HCT116 (cell line): ENCODE data around the gene BRSK2. TPM values are rescaled to one million over a fixed set of nuclear protein-coding genes. Genes with fewer than 3 reads are reported as not detected.

Experiments
- ATAC-seq: fragments of 200-7000 bp; cut with Tn5 transposase; 2 replicates; pipeline ENCODE4 v1.9.1; 2020; ENCODE audit warnings: mild to moderate bottlenecking, moderate library complexity
- BruUV-seq: library from RNA; stranded (reverse); fragments of 400-500 nt; replicated peaks from 2 replicates; lab custom pipeline; 2021; lab: Mats Ljungman, UMichigan
- CTCF ChIA-PET: fragments of 300-600 bp; sonication (Branson Sonifier 250); formaldehyde crosslinking; loops from one replicate; lab custom pipeline; 2021; ENCODE audit warnings: antibody characterized with exemption; lab: Charles Lee
- POLR2A ChIA-PET: fragments of 300-600, 350-600 bp; sonication (Branson Sonifier 250); formaldehyde crosslinking; loops from one replicate; lab custom pipeline; 2021; ENCODE audit warnings: antibody characterized with exemption; lab: Charles Lee
- RAD21 ChIA-PET, 2 experiments: fragments of 300-600 bp; sonication (Branson Sonifier 250); formaldehyde crosslinking; loops; one replicate each; lab custom pipeline; 2023; ENCODE audit warnings: low total read pairs in 2 of 2; ENCODE audit not compliant: uncharacterized antibody in 2 of 2, unreplicated experiment in 2 of 2, low non-redundant PET in 1 of 2; lab: Charles Lee
- DNase-seq: peaks from one replicate; pipeline ENCODE4 v3.0.0-alpha.2; 2010; ENCODE audit warnings: low read depth, low spot score
- H2AFZ ChIP-seq: fragments of 200-600 bp; shearing (Covaris generic), sonication (generic); 2 replicates; pipeline ENCODE4 v1.6.1; 2017; ENCODE audit warnings: low read depth, mixed run types, mixed read lengths, antibody characterized with exemption, low read length; ENCODE audit not compliant: poor library complexity, severe bottlenecking
- H3K27ac ChIP-seq: 2 replicates; pipeline ENCODE4 v1.5.1; 2012; ENCODE audit warnings: low read depth, low read length
- H3K27me3 ChIP-seq: fragments of 200-600 bp; sonication (generic); 2 replicates; pipeline ENCODE4 v1.6.1; 2016; ENCODE audit warnings: mixed run types, low read length, mixed read lengths; ENCODE audit not compliant: insufficient read depth
- H3K36me3 ChIP-seq, 2 experiments: fragments of 200-500 bp in 1 of 2; fragments of 200-600 bp in 1 of 2; sonication (Bioruptor generic) in 1 of 2; sonication (generic) in 1 of 2; 2 replicates each; pipeline versions ENCODE4 v1.5.1 to v1.6.1; 2014 to 2016; ENCODE audit warnings: low read length in 2 of 2, inconsistent platforms in 1 of 2, mixed read lengths in 1 of 2, mixed run types in 1 of 2; ENCODE audit not compliant: insufficient read depth in 2 of 2, control insufficient read depth in 1 of 2
- H3K4me1 ChIP-seq, 2 experiments: fragments of 200-600 bp in 1 of 2; sonication (generic) in 1 of 2; 2 replicates each; pipeline versions ENCODE4 v1.5.1 to v1.6.1; 2012 to 2017; ENCODE audit warnings: low read length in 2 of 2, inconsistent platforms in 1 of 2, mild to moderate bottlenecking in 1 of 2, mixed read lengths in 1 of 2, mixed run types in 1 of 2, moderate library complexity in 1 of 2; ENCODE audit not compliant: insufficient read depth in 2 of 2, control insufficient read depth in 1 of 2
- H3K4me2 ChIP-seq: fragments of 200-600 bp; sonication (generic); 2 replicates; pipeline ENCODE4 v1.6.1; 2017; ENCODE audit warnings: mixed run types, low read length, mixed read lengths
- H3K4me3 ChIP-seq, 2 experiments: fragments of 200-600 bp in 1 of 2; sonication (generic) in 1 of 2; replicated peaks in 1 of 2; 2 replicates each; pipeline ENCODE4 v1.5.1; 2011 to 2016; ENCODE audit warnings: low read length in 2 of 2, control low read depth in 1 of 2, low read depth in 1 of 2, mild to moderate bottlenecking in 1 of 2, mixed read lengths in 1 of 2, mixed run types in 1 of 2
- H3K79me2 ChIP-seq: fragments of 200-600 bp; sonication (generic); 2 replicates; pipeline ENCODE4 v1.6.1; 2017; ENCODE audit warnings: mild to moderate bottlenecking, mixed run types, low read length, moderate library complexity, mixed read lengths; ENCODE audit not compliant: insufficient read depth
- H3K9ac ChIP-seq: fragments of 200-600 bp; sonication (generic); 2 replicates; pipeline ENCODE4 v1.6.1; 2016; ENCODE audit warnings: low read length, mixed read lengths
- H3K9me2 ChIP-seq: fragments of 200-600 bp; sonication (generic), shearing (Covaris generic); 2 replicates; pipeline ENCODE4 v1.6.1; 2017; ENCODE audit warnings: mixed run types, mild to moderate bottlenecking, moderate library complexity; ENCODE audit not compliant: insufficient read depth
- H3K9me3 ChIP-seq, 2 experiments: fragments of 200-500 bp in 1 of 2; fragments of 200-600 bp in 1 of 2; sonication (Bioruptor generic) in 1 of 2; sonication (generic) in 1 of 2; 2 replicates each; pipeline ENCODE4 v1.6.1; 2014 to 2017; ENCODE audit warnings: low read length in 2 of 2, mixed read lengths in 2 of 2, inconsistent platforms in 1 of 2, low read depth in 1 of 2, mild to moderate bottlenecking in 1 of 2, mixed run types in 1 of 2, moderate library complexity in 1 of 2; ENCODE audit not compliant: control insufficient read depth in 1 of 2, insufficient read depth in 1 of 2
- H4K20me1 ChIP-seq: fragments of 200-600 bp; sonication (generic), shearing (Covaris generic); 2 replicates; pipeline ENCODE4 v1.6.1; 2017; ENCODE audit warnings: mixed run types, mild to moderate bottlenecking, moderate library complexity; ENCODE audit not compliant: insufficient read depth
- CBX3 ChIP-seq: IDR thresholded peaks from 2 replicates; pipeline ENCODE4 v1.6.1; 2012; ENCODE audit warnings: low read depth
- CEBPB ChIP-seq: IDR thresholded peaks from 2 replicates; pipeline ENCODE4 v1.6.1; 2012; ENCODE audit warnings: low read depth
- EGR1 ChIP-seq: IDR thresholded peaks from 2 replicates; pipeline ENCODE4 v1.6.1; 2012; ENCODE audit warnings: low read depth
- FOSL1 ChIP-seq: IDR thresholded peaks from 2 replicates; pipeline ENCODE4 v1.6.1; 2012; ENCODE audit warnings: low read depth
- JUND ChIP-seq: IDR thresholded peaks from 2 replicates; pipeline ENCODE4 v1.6.1; 2012
- MAX ChIP-seq: IDR thresholded peaks from 2 replicates; pipeline ENCODE4 v1.6.1; 2012
- POLR2A ChIP-seq: IDR thresholded peaks from 2 replicates; pipeline ENCODE4 v1.7.0; 2011; ENCODE audit warnings: borderline replicate concordance; ENCODE audit not compliant: insufficient read depth, insufficient read length; ENCODE audit errors: extremely low read depth
- RAD21 ChIP-seq: IDR thresholded peaks from 2 replicates; pipeline ENCODE4 v1.6.1; 2012; ENCODE audit warnings: low read depth, mild to moderate bottlenecking
- REST ChIP-seq: IDR thresholded peaks from 2 replicates; pipeline ENCODE4 v1.6.1; 2012; ENCODE audit warnings: low read depth
- SIN3A ChIP-seq: IDR thresholded peaks from 2 replicates; pipeline ENCODE4 v1.6.1; 2012; ENCODE audit warnings: low read depth
- SRF ChIP-seq: IDR thresholded peaks from 2 replicates; pipeline ENCODE4 v1.6.1; 2012; ENCODE audit warnings: low read depth
- TCF7L2 ChIP-seq: IDR thresholded peaks from 2 replicates; pipeline ENCODE4 v1.7.0; 2011; ENCODE audit warnings: borderline replicate concordance, inconsistent platforms; ENCODE audit not compliant: insufficient read depth, insufficient read length; ENCODE audit errors: extremely low read depth
- ZFX ChIP-seq: fragments of 450-650 bp; IDR thresholded peaks from 2 replicates; pipeline ENCODE4 v1.6.1; 2017
- ZNF274 ChIP-seq: fragments of 200-500 bp; sonication (Bioruptor generic); IDR thresholded peaks from 2 replicates; pipeline ENCODE4 v1.6.1; 2014; ENCODE audit warnings: mild to moderate bottlenecking, low read depth, low read length, inconsistent platforms
- intact Hi-C: fragments of 100-400 bp; cut with micrococcal nuclease; formaldehyde crosslinking; loops from 2 replicates; pipeline ENCODE4 v1.10.0; 2022
- total RNA-seq: library from RNA; stranded (reverse); gene quantifications from one replicate; pipeline ENCODE4 v1.2.1, GENCODE V29; 2021; ENCODE audit not compliant: unreplicated experiment

Gene BRSK2
- total RNA-seq, 1 experiment from 2014 or later, result 14.0 TPM

- no peak overlapping the region for H3K4me3 ChIP-seq
- ChIA-PET POLR2A (no interaction called here), CTCF (no interaction called here), RAD21 (no interaction called here)
- no peaks in the 10 kb centered on the region for H3K4me1 ChIP-seq
- H3K9ac ChIP-seq, result no peak overlapping the region
- DNase-seq (no peak), ATAC-seq (no peak)
- H3K27me3 ChIP-seq, result no peaks in the 10 kb centered on the region
- intact Hi-C loops, result no loop called here
- no peak overlapping the region for H3K4me2 ChIP-seq
- no peaks in the 10 kb centered on the region for H3K9me3 ChIP-seq
- no peaks in the 10 kb centered on the region for H3K9me2 ChIP-seq
- H3K27ac ChIP-seq, result no peak overlapping the region
- no peaks in the 10 kb centered on the region for H3K36me3 ChIP-seq
- no peak overlapping the region for H2AFZ ChIP-seq
- BruUV-seq, result no TSS peak
- no peak for TF ChIP-seq FOSL1
- no peak for TF ChIP-seq JUND
- TF ChIP-seq CEBPB, result no peak
- TF ChIP-seq CBX3, result no peak
- no peak for TF ChIP-seq ZFX
- TF ChIP-seq EGR1, result no peak
- no peak for TF ChIP-seq POLR2A
- TF ChIP-seq MAX, result no peak
- no peak for TF ChIP-seq TCF7L2
- no peak for TF ChIP-seq ZNF274
- TF ChIP-seq SIN3A, result no peak
- TF ChIP-seq REST, result no peak
- no peak for TF ChIP-seq SRF
- TF ChIP-seq RAD21, result no peak
- no peaks in the 10 kb centered on the region for H4K20me1 ChIP-seq
- no peaks in the 10 kb centered on the region; the same call in 1 of the 2 replicates for H3K79me2 ChIP-seq
Observed at GRCh38 chr11:1478544-1478943, 88.8 kb downstream of the BRSK2 start.
